LHCN-M2 (cell line): ENCODE data around the gene EFNA4. TPM values are rescaled to one million over a fixed set of nuclear protein-coding genes. Genes with fewer than 3 reads are reported as not detected.

ENCODE experiments used
- DNase-seq: peaks from one replicate; pipeline ENCODE4 v3.0.0-alpha.2; 2012; ENCODE audit warnings: low read depth
- polyA plus RNA-seq: library from polyadenylated mRNA; unstranded; fragments of >200 nt; gene quantifications from one replicate; pipeline ENCODE4 v1.2.1, GENCODE V29; 2012; ENCODE audit warnings: missing spikeins
- total RNA-seq: library from RNA; depleted of rRNA; stranded (reverse); fragments of >200 nt; gene quantifications from 2 replicates; pipeline ENCODE4 v1.2.3, GENCODE V29; 2014; rRNA removed

The EFNA4 gene, protein sequence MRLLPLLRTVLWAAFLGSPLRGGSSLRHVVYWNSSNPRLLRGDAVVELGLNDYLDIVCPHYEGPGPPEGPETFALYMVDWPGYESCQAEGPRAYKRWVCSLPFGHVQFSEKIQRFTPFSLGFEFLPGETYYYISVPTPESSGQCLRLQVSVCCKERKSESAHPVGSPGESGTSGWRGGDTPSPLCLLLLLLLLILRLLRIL
- total RNA-seq = 8.0 and 8.7 TPM in 2 replicates
- 7.1 TPM for polyA plus RNA-seq

- peak; percentile 72 for DNase-seq
Measured at GRCh38 chr1:155063550-155064110, at the start of gene EFNA4. Gene EFNA4, plus strand, starts transcription at chr1:155063740. Its CDS starts 84 bp downstream, at chr1:155063824.

GRCh38 chr1:155014709-155015508 is 48.6 kb upstream of the EFNA4 start:
- no peak for DNase-seq

GRCh38 chr1:155015527-155016230 is 47.9 kb upstream of the EFNA4 start:
- no peak for DNase-seq

DNA sequence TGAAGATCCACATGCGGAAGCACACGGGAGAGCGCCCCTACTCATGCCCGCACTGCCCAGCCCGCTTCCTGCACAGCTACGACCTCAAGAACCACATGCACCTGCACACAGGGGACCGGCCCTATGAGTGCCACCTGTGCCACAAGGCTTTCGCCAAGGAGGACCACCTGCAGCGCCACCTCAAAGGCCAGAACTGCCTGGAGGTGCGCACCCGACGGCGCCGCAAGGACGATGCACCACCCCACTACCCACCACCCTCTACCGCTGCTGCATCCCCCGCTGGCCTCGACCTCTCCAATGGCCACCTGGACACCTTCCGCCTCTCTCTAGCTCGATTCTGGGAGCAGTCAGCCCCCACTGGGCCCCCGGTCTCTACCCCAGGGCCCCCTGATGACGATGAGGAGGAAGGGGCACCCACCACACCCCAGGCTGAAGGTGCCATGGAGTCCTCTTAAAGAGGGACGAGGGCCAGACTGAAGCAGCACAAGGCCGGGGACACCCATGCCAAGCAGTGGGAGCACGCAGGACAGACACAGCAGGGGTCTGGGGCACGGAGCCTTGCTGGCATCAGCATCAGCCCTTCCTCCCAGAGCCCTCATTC is 47.2 kb upstream of the EFNA4 start:
- no peak for DNase-seq

GRCh38 chr1:155017041-155017945 is 46.2 kb upstream of the EFNA4 start:
- peak; percentile 90 for DNase-seq

GRCh38 chr1:155017946-155018316 is 45.6 kb upstream of the EFNA4 start:
- DNase-seq = no peak

DNA sequence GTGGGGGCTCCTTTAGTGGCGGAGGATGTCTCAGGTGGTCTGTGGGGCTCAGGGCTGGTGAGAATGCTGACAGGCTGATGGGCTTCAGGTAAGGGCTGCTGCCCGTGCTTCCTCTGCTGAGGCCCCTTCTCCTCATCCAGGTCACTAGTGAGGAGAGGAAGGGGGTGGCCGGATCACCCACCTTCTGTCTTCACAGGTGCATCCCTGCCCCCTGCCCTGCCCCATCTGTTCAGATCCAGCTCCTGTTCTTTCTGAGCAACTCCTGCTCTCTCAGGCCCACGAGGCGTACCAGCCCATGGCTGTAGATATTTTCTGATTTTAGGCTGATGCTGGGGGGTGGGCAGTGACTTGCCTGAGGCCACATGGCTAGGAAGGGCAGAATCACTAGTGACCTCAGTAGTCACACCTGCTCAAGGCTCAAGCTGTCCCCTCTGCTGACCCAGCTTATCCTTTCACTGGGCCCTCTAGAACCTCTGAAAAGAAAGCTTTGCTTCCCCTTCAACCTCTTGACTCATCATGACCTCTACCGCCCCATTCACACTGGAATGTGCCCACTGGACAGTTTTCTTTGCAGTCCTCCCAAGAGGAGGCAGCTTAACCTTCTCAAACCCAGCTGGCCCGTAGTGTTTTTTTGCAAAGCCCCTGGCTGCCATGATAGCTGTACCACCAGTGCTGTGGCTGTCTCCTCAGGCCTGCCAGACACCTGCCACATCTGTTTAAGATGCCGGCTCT is 44.8 kb upstream of the EFNA4 start:
- DNase-seq = peak; percentile 68

- DNase-seq = no peak
Measured at GRCh38 chr1:155019377-155020245, 43.9 kb upstream of the EFNA4 start.

GRCh38 chr1:155022136-155022926 is 41.2 kb upstream of the EFNA4 start:
- DNase-seq = no peak

GRCh38 chr1:155022927-155023236 is 40.7 kb upstream of the EFNA4 start:
- DNase-seq = no peak

GRCh38 chr1:155023627-155024026 is 39.9 kb upstream of the EFNA4 start:
- DNase-seq = no peak

DNA sequence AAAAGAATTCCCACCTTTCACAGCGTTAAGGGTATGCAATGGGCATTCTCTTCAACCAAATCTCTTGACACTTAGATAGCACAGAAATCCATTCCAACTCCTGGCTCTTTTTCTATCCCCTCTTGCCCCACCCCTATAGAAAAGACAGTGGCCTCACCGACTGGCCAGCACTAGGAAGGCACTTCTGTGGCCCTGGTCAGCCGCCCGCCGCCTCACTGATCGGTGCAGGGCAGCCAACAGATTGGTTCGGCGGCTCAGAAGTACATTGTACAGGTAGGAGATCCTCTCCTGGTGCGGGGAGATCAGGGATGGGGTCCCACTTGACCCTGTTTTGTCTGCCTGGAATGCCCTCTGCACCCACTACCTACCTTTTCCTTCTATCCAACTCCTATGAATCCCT is 39.2 kb upstream of the EFNA4 start:
- no peak for DNase-seq

DNA sequence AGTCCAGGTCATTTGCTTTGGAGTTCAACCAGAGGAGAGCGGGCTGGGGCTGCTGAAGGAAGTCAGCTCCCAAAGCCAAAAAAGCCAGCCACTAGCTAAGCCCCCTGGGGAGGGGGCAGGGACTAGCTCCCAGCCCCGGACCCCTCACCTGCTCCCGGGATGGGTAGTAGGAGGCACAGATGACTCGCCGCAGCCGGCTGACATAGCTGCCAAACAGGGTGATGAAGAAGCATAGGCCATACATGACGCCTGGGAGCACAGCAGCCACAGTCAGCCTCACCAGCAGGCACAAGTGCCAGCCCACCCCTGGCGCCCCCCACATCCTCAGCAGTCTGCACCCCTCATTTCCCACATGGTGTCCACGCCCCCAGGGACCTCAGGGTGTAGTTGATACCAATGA is 37.4 kb upstream of the EFNA4 start:
- DNase-seq = no peak

DNA sequence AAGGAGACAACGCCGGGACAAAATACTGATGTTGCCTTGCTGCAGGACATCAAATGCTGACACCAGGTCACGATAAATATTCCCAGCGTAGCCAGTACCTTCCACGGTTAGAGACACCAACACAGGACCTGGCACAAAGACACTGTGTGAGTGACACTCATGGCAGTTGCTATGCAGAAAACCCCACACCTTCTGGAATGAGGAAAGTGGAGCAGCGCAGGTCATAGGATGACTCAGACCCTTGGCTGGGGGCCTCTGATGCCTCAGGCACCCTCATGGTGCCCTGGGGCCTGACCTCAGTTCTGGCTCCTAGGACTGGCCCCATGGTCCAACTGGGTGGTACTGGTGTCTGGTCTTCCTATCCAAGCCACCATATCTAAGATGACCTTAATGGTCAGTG is 37.0 kb upstream of the EFNA4 start:
- DNase-seq = peak; percentile 12

DNA sequence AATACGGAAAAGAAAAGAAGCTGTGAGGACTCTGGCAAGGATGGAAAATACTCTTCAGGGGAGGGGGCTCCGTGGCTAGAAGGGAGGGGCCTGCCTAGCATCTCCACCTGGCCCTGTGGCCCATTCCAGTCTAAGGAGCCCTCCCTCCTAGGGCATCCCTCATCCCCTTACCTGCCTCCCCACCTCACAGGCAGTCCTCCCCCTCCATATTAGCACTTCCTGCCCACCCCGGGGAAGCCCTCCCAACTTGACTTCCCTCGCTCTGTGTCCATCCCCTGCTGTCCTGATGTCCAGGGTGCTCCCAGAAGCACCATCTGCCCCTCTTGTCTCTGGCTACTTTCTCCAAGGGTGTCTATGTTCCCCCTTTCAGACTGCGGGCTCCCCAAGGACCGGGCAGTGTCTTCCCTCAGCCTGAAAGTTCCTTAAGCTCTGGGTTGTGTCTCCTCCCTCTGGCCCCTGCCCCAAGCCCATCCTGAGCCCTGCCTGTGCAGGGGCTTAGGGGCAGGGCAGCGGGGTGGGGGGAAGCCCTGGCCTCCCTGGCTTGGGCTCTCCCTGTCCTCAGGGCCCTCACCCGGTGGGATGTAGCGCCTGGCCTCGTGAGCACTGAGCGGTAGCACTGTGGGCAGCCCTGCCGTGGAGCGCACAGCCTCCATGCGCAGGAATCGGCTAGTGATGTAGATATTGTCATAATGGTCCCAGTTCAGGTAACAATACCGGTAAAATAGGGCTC is 33.9 kb upstream of the EFNA4 start:
- no peak for DNase-seq

DNA sequence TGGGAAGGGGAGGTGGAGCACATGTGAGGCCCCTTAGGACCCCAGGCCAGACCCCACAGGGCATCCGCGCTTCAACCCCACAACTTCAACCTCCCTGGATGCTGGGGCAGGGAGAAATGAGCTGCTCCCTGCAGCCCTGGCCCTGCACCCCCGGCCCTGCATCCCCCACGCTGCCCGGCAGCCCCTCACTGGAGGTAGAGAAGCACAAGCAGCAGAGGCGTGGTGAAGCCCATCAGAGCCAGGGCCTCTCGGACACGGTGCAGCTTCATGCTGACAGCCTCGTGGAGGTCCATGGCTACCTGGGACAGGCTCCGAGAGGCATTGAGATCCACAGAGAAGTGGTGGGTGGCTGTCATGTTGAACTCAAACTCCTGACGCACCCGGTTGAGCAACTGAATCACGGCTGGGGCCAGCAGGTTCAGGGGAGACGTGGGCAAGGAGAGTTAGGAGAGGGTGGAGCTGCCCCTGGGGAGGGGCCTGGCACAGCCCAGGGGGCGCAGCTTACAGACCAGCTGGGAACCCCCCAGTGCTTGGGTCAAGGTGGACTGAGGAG is 33.2 kb upstream of the EFNA4 start:
- no peak for DNase-seq

GRCh38 chr1:155030899-155031298 is 32.6 kb upstream of the EFNA4 start:
- DNase-seq = no peak
